ENCODE measurements around the gene SENP5.

Gene SENP5

GRCh38 chr3:196948442-196949284 is 80.9 kb downstream of the SENP5 start:
- in situ Hi-C loops (cut with HindIII; ENCODE audit: low pct_ligation_motif_present, low sequenced_read_pairs), result no loop called here
- H3K27me3 ChIP-seq (replicated peaks), result no peaks in the 10 kb centered on the region
- TF ChIP-seq CTCF (IDR thresholded peaks at IDR 0.05; ENCODE audit: low read depth, low read length, missing control alignments), result peak; percentile 54

GRCh38 chr3:196949285-196949619 is 81.5 kb downstream of the SENP5 start:
- in situ Hi-C loops (cut with HindIII; ENCODE audit: low pct_ligation_motif_present, low sequenced_read_pairs), result no loop called here
- H3K36me3 ChIP-seq (replicated peaks), result peaks cover 2% of the 10 kb centered on the region
- no peak for DNase-seq
- TF ChIP-seq CTCF (IDR thresholded peaks at IDR 0.05; ENCODE audit: low read depth, low read length, missing control alignments), result no peak
- no peak overlapping the region for H3K4me3 ChIP-seq (ENCODE audit: low read depth, low read length)
- no peaks in the 10 kb centered on the region for H3K27me3 ChIP-seq (replicated peaks)
- no peak overlapping the region for H3K27ac ChIP-seq

More at GRCh38 chr3:196948442-196949284, 80.9 kb downstream of the SENP5 start:
- DNase-seq, result no peak
- H3K4me3 ChIP-seq (ENCODE audit: low read depth, low read length), result no peak overlapping the region
- peaks cover 3% of the 10 kb centered on the region for H3K36me3 ChIP-seq (replicated peaks)
- no peak overlapping the region for H3K27ac ChIP-seq

GRCh38 chr3:196949750-196950149 is 82.0 kb downstream of the SENP5 start:
- no peak for TF ChIP-seq CTCF (IDR thresholded peaks at IDR 0.05; ENCODE audit: low read depth, low read length, missing control alignments)
- H3K36me3 ChIP-seq (replicated peaks), result no peaks in the 10 kb centered on the region
- DNase-seq, result no peak
- H3K4me3 ChIP-seq (ENCODE audit: low read depth, low read length), result no peak overlapping the region
- in situ Hi-C loops (cut with HindIII; ENCODE audit: low pct_ligation_motif_present, low sequenced_read_pairs), result no loop called here
- no peaks in the 10 kb centered on the region for H3K27me3 ChIP-seq (replicated peaks)
- H3K27ac ChIP-seq, result no peak overlapping the region

GRCh38 chr3:196951371-196951770 is 83.7 kb downstream of the SENP5 start:
- in situ Hi-C loops (cut with HindIII; ENCODE audit: low pct_ligation_motif_present, low sequenced_read_pairs), result no loop called here
- H3K36me3 ChIP-seq (replicated peaks), result no peaks in the 10 kb centered on the region
- no peak overlapping the region for H3K27ac ChIP-seq
- no peak overlapping the region for H3K4me3 ChIP-seq (ENCODE audit: low read depth, low read length)
- no peak for DNase-seq
- no peaks in the 10 kb centered on the region for H3K27me3 ChIP-seq (replicated peaks)
- no peak for TF ChIP-seq CTCF (IDR thresholded peaks at IDR 0.05; ENCODE audit: low read depth, low read length, missing control alignments)

- Histone ChIP-seq H3K27ac (no peak overlapping the region), H3K27me3 (replicated peaks) (no peaks in the 10 kb centered on the region), H3K36me3 (replicated peaks) (no peaks in the 10 kb centered on the region), H3K4me3 (ENCODE audit: low read depth, low read length) (no peak overlapping the region)
- TF ChIP-seq CTCF (IDR thresholded peaks at IDR 0.05; ENCODE audit: low read depth, low read length, missing control alignments), result no peak
- in situ Hi-C loops (cut with HindIII; ENCODE audit: low pct_ligation_motif_present, low sequenced_read_pairs), result no loop called here
- DNase-seq, result no peak
Observed at GRCh38 chr3:196954832-196955231, 87.1 kb downstream of the SENP5 start.

Measured in brain microvascular endothelial cell (primary cell).